H9 (cell line): ENCODE measurements around the gene FFAR4. TPM values are rescaled to one million over a fixed set of nuclear protein-coding genes. Genes with fewer than 3 reads are reported as not detected.

Source experiments
- DNase-seq: peaks from one replicate; pipeline ENCODE4 v3.0.0-alpha.2; 2017
- H2AFZ ChIP-seq: one replicate; pipeline ENCODE4 v1.6.1; 2013; ENCODE audit warnings: mild to moderate bottlenecking, low read length, control low read depth, moderate library complexity
- H2AK5ac ChIP-seq: 2 replicates; pipeline ENCODE4 v1.6.1; 2013; ENCODE audit warnings: low read length, control low read depth, mixed read lengths; ENCODE audit not compliant: insufficient read length
- H2BK120ac ChIP-seq: one replicate; pipeline ENCODE4 v1.6.1; 2013; ENCODE audit warnings: low read depth, mild to moderate bottlenecking, low read length, control low read depth, inconsistent platforms; ENCODE audit not compliant: poor library complexity, severe bottlenecking
- H2BK12ac ChIP-seq: 2 replicates; pipeline ENCODE4 v1.6.1; 2013; ENCODE audit warnings: low read length, control low read depth, mixed read lengths, low read depth; ENCODE audit not compliant: insufficient read length
- H2BK15ac ChIP-seq: 2 replicates; pipeline ENCODE4 v1.6.1; 2013; ENCODE audit warnings: low read depth, low read length, control low read depth
- H2BK20ac ChIP-seq: one replicate; pipeline ENCODE4 v1.6.1; 2013; ENCODE audit warnings: low read depth, mild to moderate bottlenecking, low read length, control low read depth, inconsistent platforms; ENCODE audit not compliant: poor library complexity, severe bottlenecking
- H2BK5ac ChIP-seq: 2 replicates; pipeline ENCODE4 v1.6.1; 2013; ENCODE audit warnings: low read length, control low read depth, mixed read lengths; ENCODE audit not compliant: insufficient read length
- H3K14ac ChIP-seq: 2 replicates; pipeline ENCODE4 v1.6.1; 2013; ENCODE audit warnings: low read length, control low read depth; ENCODE audit not compliant: insufficient read depth
- H3K18ac ChIP-seq: 2 replicates; pipeline ENCODE4 v1.6.1; 2013; ENCODE audit warnings: low read depth, mild to moderate bottlenecking, mixed read lengths, low read length, control low read depth; ENCODE audit not compliant: insufficient read length
- H3K23ac ChIP-seq: 2 replicates; pipeline ENCODE4 v1.6.1; 2013; ENCODE audit warnings: low read length, control low read depth, mixed read lengths, low read depth; ENCODE audit not compliant: insufficient read length
- H3K23me2 ChIP-seq: 2 replicates; pipeline ENCODE4 v1.6.1; 2013; ENCODE audit warnings: low read depth, mild to moderate bottlenecking, mixed read lengths, low read length, control low read depth; ENCODE audit not compliant: insufficient read length, poor library complexity, severe bottlenecking
- H3K27ac ChIP-seq: 2 replicates; pipeline ENCODE4 v1.5.1; 2013; ENCODE audit warnings: low read length, control low read depth, mixed read lengths, low read depth; ENCODE audit not compliant: insufficient read length
- H3K27me3 ChIP-seq: 2 replicates; pipeline ENCODE4 v1.6.1; 2013; ENCODE audit warnings: low read length, control low read depth, inconsistent platforms; ENCODE audit not compliant: insufficient read depth
- H3K4ac ChIP-seq: 2 replicates; pipeline ENCODE4 v1.6.1; 2013; ENCODE audit warnings: low read depth, mild to moderate bottlenecking, control low read depth, inconsistent platforms, low read length, moderate library complexity
- H3K4me1 ChIP-seq: 2 replicates; pipeline ENCODE4 v1.6.1; 2013; ENCODE audit warnings: low read length, control low read depth, inconsistent platforms; ENCODE audit not compliant: insufficient read depth
- H3K4me2 ChIP-seq: 2 replicates; pipeline ENCODE4 v1.6.1; 2013; ENCODE audit warnings: low read length, control low read depth, mixed read lengths; ENCODE audit not compliant: insufficient read length, insufficient read depth
- H3K56ac ChIP-seq: 2 replicates; pipeline ENCODE4 v1.6.1; 2013; ENCODE audit warnings: low read depth, mild to moderate bottlenecking, mixed read lengths, low read length, control low read depth; ENCODE audit not compliant: insufficient read length
- H3K79me1 ChIP-seq: 2 replicates; pipeline ENCODE4 v1.6.1; 2013; ENCODE audit warnings: low read depth, mild to moderate bottlenecking, moderate library complexity, low read length, control low read depth, inconsistent platforms; ENCODE audit not compliant: insufficient read depth, poor library complexity, severe bottlenecking
- H3K79me2 ChIP-seq: 2 replicates; pipeline ENCODE4 v1.6.1; 2013; ENCODE audit warnings: low read length, control low read depth, inconsistent platforms; ENCODE audit not compliant: insufficient read depth
- H3K9ac ChIP-seq: 2 replicates; pipeline ENCODE4 v1.6.1; 2013; ENCODE audit warnings: low read length, control low read depth, mixed read lengths; ENCODE audit not compliant: insufficient read length; ENCODE audit errors: extremely low read depth
- H3K9me3 ChIP-seq: one replicate; pipeline ENCODE4 v1.6.1; 2013; ENCODE audit warnings: low read depth, low read length, inconsistent platforms; ENCODE audit not compliant: control insufficient read depth
- H3T11ph ChIP-seq: one replicate; pipeline ENCODE4 v1.6.1; 2013; ENCODE audit warnings: mild to moderate bottlenecking, low read length, control low read depth, inconsistent platforms
- H4K20me1 ChIP-seq: one replicate; pipeline ENCODE4 v1.6.1; 2013; ENCODE audit not compliant: control insufficient read depth, insufficient read length, insufficient read depth
- H4K5ac ChIP-seq: 2 replicates; pipeline ENCODE4 v1.6.1; 2013; ENCODE audit warnings: low read depth, mild to moderate bottlenecking, mixed read lengths, low read length, control low read depth; ENCODE audit not compliant: insufficient read length
- H4K8ac ChIP-seq: replicated peaks from 2 replicates; pipeline ENCODE4 v1.6.1; 2013; ENCODE audit warnings: low read length, control low read depth, mixed read lengths, low read depth; ENCODE audit not compliant: insufficient read length
- H4K91ac ChIP-seq: 2 replicates; pipeline ENCODE4 v1.6.1; 2013; ENCODE audit warnings: low read depth, mild to moderate bottlenecking, moderate library complexity, mixed read lengths, low read length, control low read depth; ENCODE audit not compliant: insufficient read length
- H3K27ac Mint-ChIP-seq, 3 experiments: 2 replicates in 2 of 3; 3 replicates in 1 of 3; pipeline ENCODE4 v1.8.0; 2020 to 2021; ENCODE audit warnings: mixed read lengths in 3 of 3, mild to moderate bottlenecking in 1 of 3, moderate library complexity in 1 of 3
- H3K27me3 Mint-ChIP-seq: 2 replicates; pipeline ENCODE4 v1.8.0; 2021; ENCODE audit warnings: low read depth, mild to moderate bottlenecking, moderate library complexity, mixed read lengths
- H3K36me3 Mint-ChIP-seq, 3 experiments: 2 replicates in 2 of 3; 3 replicates in 1 of 3; pipeline ENCODE4 v1.8.0; 2020 to 2021; ENCODE audit warnings: low read depth in 3 of 3, mixed read lengths in 3 of 3; ENCODE audit not compliant: insufficient read depth in 1 of 3
- H3K4me1 Mint-ChIP-seq, 2 experiments: 2 replicates each; pipeline ENCODE4 v1.8.0; 2020; ENCODE audit warnings: mixed read lengths in 2 of 2
- H3K4me3 Mint-ChIP-seq, 2 experiments: 2 replicates in 1 of 2; 3 replicates in 1 of 2; pipeline ENCODE4 v1.8.0; 2020 to 2021; ENCODE audit warnings: mild to moderate bottlenecking in 2 of 2, mixed read lengths in 2 of 2, moderate library complexity in 1 of 2
- H3K9me3 Mint-ChIP-seq, 2 experiments: 2 replicates in 1 of 2; 3 replicates in 1 of 2; pipeline ENCODE4 v1.8.0; 2020; ENCODE audit warnings: mild to moderate bottlenecking in 2 of 2, mixed read lengths in 2 of 2, moderate library complexity in 1 of 2
- CTCF ChIP-seq: fragments of 200-600 bp; sonication (generic); conservative IDR thresholded peaks from 3 replicates; pipeline ENCODE4 v1.8.0; 2021; ENCODE audit warnings: antibody characterized with exemption, mild to moderate bottlenecking
- WGBS: extraction: QIAGEN DNeasy Blood & Tissue Kit; methylation state at CpG from one replicate; pipeline ENCODE4 v1.1.7; 2013; ENCODE audit warnings: missing lambda C conversion rate, low lambda C conversion rate, mixed read lengths; ENCODE audit not compliant: insufficient read length; ENCODE audit errors: extremely low coverage; 5-methylcytosine and 5-hydroxymethylcytosine counted together
- total RNA-seq: library from RNA; stranded (reverse); gene quantifications from 2 replicates; pipeline ENCODE4 v1.2.1, GENCODE V29; 2021

FFAR4 gene
- total RNA-seq, 1 experiment from 2014 or later = not detected

DNA sequence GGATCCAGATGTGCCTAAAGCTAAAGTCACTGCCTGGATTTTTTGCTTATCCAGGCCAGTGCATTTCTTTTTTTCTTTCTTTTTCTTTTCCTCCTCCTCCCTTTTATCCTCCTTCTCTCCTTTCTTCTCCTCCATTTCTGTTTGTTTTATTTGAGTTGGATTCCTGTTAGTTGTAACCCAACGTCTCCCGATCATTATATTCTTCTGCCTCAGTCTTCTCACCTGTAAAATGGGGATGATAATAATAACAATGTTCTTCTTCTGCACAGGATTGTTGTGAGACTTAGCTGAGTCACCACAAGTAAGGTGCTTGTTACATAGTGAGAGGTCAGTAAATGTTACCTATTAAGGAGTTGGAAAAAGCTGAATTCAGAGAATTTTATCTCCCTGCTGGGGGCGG is 13.7 kb upstream of the FFAR4 start:
- H2BK5ac ChIP-seq = no peak overlapping the region
- H3K4ac ChIP-seq = no peak overlapping the region
- no peaks in the 10 kb centered on the region for H4K20me1 ChIP-seq
- no peak overlapping the region for H3K14ac ChIP-seq
- H2BK120ac ChIP-seq = no peak overlapping the region
- no peaks in the 10 kb centered on the region for H3K79me2 ChIP-seq
- no peak overlapping the region for H4K5ac ChIP-seq
- H3K27me3 ChIP-seq = no peaks in the 10 kb centered on the region
- H3K56ac ChIP-seq = no peak overlapping the region
- no peak overlapping the region for H3K9ac ChIP-seq
- H3K4me1 ChIP-seq = peaks cover 2% of the 10 kb centered on the region; the same call in 1 of the 2 replicates
- no peak overlapping the region for H4K91ac ChIP-seq
- H3K27ac ChIP-seq = no peak overlapping the region
- H4K8ac ChIP-seq = no peak overlapping the region
- Mint-ChIP-seq H3K9me3 (no peaks in the 10 kb centered on the region; a peak in 1 of 5 replicates), H3K36me3 (no peaks in the 10 kb centered on the region), H3K4me1 (peaks cover 8 to 12% of the 10 kb centered on the region in 2 experiments), H3K27ac (no peak overlapping the region), H3K4me3 (no peak overlapping the region), H3K27me3 (peaks cover 8% of the 10 kb centered on the region)
- no peak overlapping the region for H2BK15ac ChIP-seq
- H3T11ph ChIP-seq = no peak overlapping the region
- no peak overlapping the region for H3K23ac ChIP-seq
- no peak overlapping the region for H2AFZ ChIP-seq
- H3K79me1 ChIP-seq = no peaks in the 10 kb centered on the region
- H3K9me3 ChIP-seq = no peaks in the 10 kb centered on the region
- no peak overlapping the region for H3K18ac ChIP-seq
- no peak for DNase-seq
- WGBS = no CpG with 5 or more reads among the region's 3 CpGs
- H2BK12ac ChIP-seq = no peak overlapping the region
- no peak overlapping the region for H2BK20ac ChIP-seq
- H3K23me2 ChIP-seq = no peaks in the 10 kb centered on the region
- TF ChIP-seq CTCF = no peak
- no peak overlapping the region for H2AK5ac ChIP-seq
- no peak overlapping the region for H3K4me2 ChIP-seq
